GM18519 (cell line): ENCODE measurements around the gene TRPV6.

Source experiments
- ATAC-seq: cut with Tn5 transposase; IDR thresholded peaks from one replicate; pipeline ENCODE4 v1.9.1; 2021; ENCODE audit warnings: mild to moderate bottlenecking, moderate library complexity; ENCODE audit not compliant: unreplicated experiment, low FRiP score

TRPV6 gene

DNA sequence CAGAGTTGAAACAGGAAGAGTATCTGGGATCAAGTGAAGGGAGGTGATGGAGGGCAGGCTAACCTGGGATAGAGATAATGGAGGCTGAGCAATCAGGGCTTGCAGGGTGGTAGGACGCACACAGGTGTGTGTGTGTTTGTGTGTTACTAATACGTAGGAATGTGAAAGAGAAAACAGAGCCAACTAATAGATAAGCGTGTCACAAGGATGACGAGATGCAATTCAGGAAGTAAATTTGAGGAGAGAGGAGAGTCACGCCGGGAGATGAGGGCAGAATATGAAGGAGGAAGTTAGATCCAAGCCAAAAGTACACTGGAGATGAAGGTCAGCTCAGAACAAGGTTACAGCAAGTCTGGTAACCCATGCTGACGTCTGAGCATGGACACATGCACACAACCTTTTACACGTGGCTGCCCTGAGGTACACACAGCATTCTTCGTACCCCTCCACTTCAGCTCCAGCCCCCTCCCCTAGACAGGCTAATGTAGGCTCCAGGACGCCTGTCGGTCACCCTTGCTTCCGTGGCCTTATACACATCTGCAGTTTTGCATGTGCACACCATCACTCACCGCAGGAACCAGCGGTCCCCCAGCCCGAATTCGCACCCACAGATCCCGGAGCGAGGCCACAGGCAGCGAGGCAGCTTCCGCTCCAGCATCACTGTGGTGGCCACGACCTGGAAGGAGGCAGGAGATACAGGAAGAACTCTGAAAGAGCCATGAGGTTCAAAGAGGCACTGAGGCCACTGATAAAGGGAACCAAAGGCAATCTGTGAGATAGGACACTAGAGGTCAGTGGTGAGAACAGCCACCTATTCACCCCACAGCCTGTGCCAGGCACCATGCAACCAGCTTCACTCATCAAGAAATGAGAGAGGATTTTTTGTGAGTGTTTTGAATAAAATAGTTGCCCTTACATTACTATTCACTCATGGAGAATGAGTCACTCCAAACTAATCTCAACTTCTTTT lies 23.7 kb upstream of the TRPV6 start:
- ATAC-seq = peak; percentile 51

DNA sequence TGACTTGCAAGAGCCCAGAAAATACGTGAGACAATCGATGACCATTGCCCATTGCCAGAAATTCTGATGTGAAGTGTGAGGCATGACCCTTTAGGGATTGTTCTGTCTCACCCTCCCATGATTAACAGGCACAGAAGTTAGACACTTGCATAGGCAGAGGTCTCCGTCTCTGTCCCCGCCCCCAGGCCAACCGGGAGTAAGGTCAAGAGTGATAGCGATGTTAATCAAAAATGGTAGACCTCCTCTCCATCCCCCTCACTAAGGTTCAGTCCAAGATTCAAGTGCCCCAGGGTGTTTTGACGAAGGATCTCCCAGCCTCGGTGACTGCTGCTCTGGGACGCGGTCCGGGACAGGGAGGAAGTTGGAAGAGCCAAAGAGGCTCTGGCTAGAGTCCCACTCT lies 22.7 kb upstream of the TRPV6 start:
- ATAC-seq = no peak

DNA sequence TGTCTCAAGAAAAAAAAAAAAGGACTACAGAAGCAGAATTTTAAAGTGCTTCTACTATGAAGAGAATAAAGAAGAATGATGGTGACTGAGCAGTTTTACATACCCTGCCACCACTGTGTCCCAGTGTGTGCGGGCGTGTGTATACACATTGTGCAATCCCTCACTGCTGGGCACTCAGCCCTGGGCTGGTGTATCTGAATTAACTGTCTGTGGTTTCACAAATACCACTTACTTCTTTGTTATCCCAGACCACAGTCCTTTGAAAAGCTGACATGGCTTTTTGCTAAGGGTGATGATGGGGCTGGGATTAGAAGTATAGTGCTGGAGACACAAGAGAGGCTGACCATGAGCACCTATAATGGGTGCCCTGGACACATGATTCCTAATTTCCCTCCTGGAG lies 21.1 kb upstream of the TRPV6 start:
- ATAC-seq = no peak

DNA sequence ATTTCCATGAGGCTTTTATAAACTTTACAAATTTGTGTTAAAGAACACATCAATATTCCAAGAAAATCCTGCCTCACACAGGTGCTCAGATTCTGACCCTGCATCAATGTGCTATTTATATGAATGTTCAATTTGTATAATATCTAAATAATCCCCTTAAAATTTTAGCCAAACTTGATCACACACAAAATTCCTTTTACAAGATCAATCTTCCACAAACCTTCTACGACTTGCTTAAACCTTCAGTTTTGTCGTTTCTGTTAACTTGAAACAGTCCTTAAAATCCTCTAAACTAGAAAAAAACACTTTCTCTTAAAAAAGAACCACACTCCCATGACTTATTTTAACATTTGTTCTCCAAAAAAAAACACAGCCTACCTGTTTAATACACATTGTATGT lies 20.2 kb upstream of the TRPV6 start:
- ATAC-seq = no peak

DNA sequence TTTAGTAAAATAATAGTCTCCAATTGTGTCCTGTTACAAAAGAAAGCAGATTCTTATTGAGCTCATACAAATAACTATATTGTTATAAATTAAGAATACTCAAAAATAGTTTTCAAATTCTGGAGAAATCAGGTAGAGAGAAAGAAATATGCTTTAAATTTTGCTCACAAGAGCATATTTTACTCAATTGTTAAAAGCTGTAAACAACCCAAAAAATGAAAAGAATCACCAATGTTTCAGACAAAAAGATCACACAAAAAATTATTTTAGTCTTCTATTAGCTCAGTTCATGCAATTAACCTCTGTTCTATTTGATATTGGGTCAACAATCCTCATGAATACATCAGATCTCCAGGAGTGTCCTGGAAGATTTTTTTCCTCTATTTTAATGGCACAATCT lies 18.6 kb upstream of the TRPV6 start:
- ATAC-seq = no peak

DNA sequence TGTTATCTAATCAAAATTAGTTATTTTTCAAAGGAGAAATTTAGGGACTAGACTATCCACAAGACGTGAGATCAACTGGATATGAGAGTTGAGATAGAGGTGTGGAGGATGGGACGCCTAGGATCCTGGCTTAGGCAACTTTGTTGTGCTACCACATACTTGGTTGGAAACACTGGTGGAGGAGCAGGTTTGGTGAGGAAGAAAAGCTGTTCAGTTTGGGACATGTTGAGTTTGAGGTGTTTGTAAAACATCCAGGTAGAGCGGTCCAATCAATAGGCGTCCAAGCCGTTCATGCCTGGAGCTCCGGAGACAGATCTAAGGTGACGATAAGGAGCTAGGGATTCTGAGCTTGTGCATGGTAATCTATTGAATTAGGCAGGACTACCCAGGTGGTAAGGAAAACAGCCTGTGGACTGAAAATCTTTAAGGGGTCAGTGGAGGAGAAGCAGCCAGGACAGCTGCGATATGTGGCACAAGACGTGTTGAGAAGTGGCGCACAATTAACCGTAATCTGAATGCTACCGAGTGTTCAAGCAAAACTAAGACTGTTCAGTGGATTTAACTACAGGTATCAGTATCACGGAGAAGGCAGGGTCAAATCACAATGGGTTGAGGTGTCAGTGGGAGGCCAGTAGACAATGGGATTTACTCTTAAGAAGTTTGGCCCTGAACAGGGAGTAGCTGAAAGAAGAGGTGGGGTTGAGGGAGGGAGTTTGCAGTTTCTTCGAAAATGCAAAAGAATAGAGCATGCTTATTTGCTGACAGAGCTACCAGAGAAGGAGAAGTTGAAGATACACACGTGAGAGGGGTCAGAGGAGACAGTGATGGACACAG lies 16.1 kb upstream of the TRPV6 start:
- ATAC-seq = no peak

DNA sequence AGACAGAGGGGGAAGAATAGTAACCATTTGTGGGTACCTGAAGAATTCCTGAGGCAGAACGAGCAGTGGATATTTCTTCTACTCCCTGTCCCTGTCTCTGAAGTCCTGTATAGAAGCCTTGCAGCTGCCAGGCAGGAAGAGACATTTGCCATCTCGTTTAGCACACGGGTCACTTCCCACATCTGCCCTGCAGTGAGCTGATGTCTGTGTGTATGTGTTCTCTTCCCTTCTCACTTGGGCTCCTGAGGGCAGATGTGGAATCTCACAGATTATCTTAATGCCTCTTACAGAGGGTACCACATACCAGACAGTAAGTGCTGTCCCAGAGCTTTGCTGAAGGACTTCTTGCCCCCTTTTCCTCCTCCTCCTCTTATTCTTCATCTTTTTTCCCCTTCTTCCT lies 14.1 kb upstream of the TRPV6 start:
- no peak for ATAC-seq

DNA sequence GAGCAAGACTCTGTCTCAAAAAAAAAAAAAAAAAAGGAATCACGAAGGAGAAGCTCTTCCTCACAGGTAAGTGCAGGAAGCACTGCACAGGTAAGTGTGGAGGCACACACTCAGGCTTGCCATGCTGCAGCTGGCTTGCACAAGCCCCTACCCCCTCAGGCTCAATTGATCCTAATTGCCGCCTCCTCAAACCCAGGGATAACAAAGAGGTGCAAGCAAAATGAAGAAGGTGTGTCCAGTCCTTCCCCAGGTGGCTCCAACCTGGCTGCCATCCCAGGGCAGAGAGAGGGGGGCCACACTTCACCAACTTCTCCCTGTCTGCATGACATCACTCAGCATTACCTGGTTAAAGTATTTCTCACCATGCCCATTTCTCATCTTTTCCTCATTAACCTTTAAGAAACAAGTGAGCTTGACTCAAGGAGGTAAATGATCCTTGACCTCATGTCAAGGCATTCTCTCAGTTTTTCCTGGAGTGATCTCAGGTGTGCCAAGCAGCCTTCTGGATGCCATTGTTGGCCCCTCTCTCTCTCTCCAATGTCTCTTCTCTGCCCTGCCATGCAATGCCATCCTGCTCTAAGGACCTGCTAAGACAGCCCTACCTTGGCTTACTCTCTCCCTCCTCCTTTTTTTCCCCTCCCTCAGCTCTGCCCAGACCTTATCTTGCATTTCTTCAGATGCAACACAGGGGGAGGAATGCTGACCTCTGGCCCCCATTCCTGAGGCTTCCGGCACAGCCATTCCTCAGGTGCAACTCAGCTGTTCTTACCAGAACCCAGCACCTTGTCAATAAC lies 13.0 kb upstream of the TRPV6 start:
- no peak for ATAC-seq

DNA sequence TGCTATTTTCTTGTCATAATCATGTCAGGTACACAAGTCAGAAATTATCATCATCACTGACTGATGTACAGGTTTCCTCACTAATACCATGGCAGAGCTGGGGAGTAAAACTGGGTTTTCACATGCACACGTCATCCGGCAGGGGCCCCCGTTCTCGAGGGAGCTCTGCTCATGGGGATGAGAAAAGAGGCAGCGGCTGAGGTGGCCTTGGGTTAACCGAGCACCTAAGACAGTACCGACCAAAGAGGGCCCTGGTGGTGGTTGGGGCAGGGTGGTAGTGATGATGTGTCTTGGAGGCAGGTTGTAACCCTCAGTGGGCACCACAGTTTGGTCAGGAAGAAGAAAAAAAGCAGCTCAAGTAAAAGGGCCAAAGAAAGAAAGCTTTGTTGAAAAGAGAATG lies 12.1 kb upstream of the TRPV6 start:
- no peak for ATAC-seq

DNA sequence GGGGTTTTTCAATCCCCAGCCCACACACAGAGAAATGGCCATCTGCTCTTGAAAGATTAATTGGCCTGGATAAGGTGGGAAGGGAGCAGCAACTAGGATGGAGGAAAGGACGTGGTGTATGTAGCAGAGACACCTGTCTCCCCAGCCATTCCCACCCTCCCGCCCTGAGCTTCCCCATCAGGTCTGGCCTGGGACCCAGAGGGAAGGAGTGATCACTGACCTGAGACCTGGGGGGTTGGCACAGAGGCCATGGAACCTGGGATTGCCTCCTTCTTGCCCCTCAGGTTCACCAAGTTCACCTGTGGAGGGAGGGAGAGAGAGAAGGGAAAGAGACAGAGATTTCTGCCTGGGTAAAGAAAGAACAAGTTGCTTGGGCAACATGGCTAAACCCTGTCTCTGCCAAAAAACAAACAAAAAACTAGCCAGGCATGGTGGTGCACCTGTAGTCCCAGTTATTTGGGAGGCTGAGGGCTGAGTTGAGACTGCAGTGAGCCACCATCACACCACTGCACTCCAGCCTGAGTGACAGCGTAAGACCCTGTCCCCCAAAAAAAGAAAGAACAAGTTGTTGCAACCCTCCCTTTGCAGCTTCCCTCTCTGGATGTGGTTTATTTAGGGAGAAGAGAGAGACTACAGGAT lies 11.3 kb upstream of the TRPV6 start:
- no peak for ATAC-seq

DNA sequence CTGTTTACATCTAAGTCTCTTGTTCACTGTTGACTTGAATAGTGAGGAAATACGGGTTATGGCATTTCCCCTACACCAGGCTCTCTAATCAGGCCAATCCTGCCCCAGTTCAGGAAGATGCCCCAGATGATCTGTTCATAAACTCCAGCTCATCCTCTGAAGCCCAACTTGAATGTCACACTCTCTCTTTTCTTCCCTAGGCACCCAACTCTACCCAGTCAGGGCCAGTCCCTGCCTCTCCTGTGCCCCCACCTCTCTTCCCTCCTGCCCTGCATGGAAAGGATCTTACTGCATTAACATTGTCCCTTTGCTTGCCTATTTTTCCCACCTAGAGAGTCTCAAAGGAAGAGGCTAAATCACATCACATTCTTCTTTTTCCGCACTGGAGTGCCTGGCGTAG lies 10.6 kb upstream of the TRPV6 start:
- no peak for ATAC-seq

DNA sequence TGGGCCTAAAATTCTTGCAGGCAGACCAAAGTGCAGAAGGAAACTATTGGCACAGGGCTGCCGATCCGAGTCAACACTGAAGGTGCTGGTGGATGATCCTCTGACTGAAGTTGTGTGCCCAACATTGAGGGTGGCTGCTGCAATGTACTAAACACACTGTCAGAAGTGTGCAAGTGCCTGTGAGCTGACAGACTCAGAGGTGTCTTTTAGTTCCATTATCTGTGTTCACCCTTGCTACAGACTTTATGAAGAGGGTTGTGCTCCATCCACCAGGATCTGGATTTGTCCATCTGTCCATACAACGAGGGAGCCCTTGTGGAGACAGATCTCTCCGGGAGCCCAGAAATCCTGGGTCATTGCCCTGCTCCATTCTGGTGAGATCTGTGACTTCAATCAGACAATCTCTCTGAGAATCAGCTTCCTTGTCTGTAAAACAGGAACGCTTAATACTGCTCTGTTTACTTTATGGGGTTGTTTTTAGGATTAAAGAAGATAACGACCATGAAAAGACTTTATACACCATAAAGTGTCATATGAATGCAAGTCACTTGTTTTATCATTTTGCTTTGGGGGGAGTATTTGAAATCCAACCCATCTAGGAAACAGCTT lies 9.5 kb upstream of the TRPV6 start:
- ATAC-seq = no peak

DNA sequence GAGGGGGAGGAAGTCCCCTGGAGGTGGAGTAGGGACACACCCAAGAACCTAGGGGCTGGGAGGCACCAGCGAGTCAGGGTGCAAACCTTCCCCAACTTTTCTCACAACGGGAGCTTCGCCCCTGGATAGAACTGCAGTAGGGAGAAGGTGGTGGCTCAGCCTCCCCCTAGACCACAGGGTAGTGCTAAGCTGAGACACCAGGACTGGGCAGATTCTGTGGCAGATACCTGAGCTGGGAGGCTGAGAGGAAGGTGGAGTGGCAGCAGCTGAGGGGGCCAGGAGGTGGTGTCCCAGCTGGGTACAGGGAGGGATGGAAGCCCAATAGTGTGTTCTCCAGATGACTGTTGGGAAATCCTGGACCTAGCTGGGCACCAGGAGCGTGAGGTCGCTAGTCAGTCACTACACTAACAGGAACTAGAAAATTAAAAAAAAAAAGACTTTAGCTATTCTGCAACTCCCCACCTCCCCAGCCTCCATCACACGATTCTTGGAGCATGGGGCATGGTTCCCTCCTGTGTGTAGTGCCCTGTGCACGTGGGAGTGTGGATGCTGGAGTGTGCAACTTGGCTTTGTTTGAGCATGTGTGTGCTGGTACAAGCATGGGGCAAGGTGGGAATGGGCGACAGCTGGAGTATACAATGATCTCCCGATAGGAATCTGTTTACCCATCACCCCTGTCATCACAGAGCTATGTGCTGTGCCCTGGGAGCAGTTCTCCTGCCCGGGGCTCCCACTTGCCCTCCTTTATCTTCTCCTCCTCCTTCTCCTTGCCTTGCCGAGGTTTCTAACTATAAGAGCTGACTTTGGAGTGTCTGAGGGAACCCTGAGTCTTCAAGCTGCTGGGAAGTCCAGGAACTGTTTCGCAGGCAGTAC lies 8.8 kb upstream of the TRPV6 start:
- no peak for ATAC-seq

DNA sequence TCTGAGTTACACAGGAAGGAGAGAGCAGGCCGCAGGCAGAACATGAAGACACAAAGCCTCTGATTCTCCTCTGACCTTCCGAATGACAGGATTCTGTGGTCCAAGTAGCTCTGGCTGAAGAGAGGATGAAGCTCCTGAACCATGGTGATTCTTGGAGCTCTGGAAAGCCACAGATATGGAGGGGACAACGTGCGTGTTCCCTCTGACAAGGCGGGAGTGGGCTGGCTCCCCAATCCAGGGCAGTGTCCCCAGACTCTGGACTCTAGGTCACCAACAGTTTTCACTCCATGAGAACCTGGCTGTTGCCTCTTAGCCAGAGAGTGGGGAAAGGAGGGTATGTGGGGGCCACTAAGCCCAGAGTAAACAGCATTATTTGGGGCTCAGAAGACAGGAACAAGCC lies 7.4 kb upstream of the TRPV6 start:
- no peak for ATAC-seq

DNA sequence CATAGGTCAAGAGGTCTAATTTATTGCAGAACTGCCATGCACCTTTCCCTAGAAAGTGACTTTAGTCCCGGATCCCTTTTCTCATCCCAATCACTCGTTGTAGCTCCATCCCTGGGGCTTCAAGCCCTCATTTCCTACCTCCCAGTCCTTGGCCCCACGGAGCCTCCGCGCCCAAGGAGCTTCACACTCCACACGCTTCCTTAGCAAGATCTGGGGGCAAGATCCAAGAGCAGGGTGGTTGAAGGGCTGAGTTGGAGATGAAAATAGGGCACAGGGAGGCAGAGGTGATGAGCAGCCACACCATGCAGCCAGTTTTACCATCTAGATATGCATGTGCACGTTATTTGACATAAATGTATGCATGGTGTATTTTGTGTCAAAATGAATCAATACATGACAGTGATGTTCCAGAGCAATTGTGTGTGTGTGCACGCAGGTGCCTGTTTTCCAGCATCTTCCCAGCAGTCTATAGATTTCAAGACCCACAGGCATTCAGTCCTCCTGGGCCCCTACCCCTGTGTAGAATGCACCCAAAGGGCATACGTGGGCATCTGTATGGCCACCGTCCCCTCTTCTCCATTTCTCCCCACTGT lies 6.0 kb upstream of the TRPV6 start:
- no peak for ATAC-seq

DNA sequence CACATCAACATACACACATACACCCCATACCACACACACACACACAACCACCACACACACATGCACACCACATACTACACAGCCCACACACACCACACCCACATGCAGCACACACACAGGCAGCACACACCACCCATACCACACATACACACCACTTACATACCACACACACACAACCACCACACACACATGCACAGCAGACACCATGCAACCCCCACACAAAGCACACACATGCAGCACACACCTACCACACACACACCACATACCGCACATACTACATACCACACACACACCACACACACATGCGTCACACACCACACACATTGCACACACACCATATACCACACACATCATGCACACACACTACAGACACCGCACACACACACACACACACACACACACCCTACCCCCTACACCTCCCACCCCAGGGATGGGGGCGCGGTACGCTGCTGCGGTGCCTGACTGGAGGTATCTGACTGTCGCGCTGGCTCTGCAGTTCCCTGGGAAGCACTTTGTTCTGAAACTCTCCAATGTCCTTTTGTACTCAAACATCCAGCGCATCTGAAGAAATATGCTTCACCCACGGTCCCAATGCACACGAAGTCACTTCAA lies 5.4 kb upstream of the TRPV6 start:
- ATAC-seq = no peak

DNA sequence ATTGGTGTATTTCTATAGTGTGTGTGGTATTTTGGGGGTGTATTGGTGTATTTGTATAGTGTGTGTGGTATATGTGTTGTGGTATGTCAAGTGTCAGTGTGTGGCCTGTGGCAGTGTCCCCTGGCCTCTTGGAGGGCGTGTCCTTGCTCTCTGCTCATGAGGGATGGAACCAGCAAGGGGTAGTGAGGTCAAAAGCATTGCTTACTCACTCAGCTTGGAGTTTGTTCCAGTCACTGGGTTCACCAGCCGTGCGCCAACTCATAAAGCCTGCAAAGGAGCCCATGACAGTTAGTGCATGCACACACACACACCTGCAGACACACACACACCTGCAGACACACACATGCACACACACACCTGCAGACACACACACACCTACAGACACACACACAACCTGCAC lies 4.3 kb upstream of the TRPV6 start:
- no peak for ATAC-seq

DNA sequence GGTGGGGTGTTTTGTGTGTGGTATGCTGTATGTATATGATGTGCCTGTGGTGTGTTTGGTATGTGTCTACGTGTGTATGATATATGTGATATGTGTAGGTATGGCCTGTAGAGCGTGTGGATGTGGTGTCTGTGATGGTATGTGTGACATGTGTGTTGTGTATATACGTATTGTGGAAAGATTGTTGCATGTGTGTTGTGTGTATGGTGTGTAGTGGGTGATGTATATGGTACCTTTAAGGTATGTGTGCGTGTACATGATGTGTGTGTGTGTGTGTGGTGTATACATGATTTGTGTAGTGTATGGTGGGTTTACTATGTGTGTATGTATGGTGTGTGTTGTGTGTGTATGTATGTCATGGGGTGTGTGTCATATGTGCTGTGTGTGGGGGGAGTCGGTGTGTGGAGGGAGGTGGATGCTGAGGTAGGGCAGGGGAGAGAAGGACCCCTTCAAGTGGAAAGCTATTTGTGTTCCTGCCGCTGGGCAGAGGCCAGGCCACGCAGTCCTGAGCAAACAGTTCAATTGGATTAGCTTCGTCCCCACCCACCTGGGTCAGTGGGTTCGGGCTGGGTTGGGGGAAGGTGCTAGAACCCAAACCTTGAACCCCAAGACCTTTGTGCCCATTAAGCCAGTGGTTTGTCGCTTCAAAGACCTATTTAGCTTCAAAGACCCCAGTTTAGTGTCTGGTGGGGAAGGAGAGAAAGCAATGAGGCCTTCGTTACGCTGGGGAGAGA lies 1.9 kb upstream of the TRPV6 start:
- no peak for ATAC-seq
